ENCODE results near the gene COA5.

The COA5 gene

GRCh38 chr2:98571796-98572195, 36.5 kb downstream of the COA5 start:
- no peak for DNase-seq (ENCODE audit: low read depth)

DNA sequence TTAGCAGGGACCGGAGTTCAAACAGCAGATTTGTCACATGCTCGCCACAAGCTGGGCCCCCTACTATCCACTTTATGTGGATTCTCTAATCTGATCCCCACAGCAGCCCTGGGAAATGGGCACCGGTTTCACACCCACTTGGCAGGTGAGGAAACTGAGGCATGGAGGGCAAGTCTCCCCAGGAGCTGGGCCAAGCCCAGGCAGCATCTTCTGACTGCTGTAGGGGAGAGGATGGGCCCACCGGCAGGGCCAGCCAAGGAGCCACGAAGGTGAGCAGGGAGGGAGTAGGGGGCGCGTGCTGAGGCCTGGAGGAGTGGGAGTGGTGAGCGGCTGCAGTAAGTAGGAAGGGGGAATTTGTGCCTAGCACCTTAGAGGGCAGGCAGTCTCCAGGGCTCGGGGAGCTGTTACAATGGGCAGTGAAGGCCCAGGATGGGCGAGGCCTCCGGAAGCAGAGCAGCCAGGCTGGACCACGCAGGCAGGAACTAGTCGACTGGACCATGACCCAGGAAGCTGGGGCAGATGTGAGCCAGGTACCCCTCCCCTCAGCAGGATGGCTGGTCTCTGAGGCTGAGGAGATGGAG, 37.1 kb downstream of the COA5 start:
- no peak for DNase-seq (ENCODE audit: low read depth)

- DNase-seq (ENCODE audit: low read depth), result no peak
Measured at GRCh38 chr2:98570356-98570755, 38.0 kb downstream of the COA5 start.

DNA sequence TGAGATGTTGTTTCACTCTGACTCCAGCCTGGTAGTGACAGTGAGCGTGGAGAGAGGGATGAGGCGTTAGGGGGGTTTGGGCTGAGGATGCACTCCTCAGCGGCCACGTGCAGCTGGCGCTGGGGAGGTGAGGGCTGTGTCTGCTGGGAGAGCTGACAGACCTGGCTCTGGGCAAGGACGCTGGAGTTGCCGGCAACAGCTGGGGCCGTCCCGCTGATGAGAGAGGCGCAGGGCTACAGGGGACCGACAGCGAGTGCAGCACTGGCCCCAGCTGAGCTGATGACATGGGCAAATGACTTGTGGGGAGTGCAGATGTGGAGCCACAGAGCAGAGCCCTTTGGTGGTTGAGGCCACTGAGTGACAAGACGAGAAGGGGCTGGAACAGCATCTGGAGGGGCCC, 38.4 kb downstream of the COA5 start:
- no peak for DNase-seq (ENCODE audit: low read depth)

DNA sequence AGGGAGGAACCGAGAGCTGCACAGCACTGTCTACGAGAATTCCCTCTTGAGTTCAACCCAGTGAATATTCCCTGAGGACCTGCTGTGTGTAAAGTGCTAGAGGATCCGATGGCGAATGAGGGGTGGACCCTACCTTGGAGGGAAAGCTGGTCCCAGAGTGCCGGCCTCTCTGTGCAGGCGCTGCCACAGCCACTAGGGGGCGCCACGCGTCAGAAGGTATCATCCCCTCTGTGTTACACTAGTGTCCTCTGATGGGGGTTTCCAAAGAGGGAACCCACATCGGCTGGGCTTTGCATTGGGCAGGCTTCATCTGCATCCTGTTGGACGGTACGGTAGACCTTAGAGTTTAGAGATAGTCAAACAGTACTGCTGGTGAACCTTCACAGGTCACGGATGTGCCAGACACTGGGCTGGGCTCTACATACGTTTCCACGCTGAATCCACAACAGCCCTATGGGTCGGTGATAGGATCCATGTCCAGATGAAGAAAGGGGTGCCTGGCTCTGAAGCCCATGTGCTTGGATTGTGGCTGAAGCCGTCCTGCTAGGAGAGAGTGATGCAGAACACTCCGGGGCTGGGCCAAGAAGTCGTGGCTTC, 39.0 kb downstream of the COA5 start:
- DNase-seq (ENCODE audit: low read depth), result no peak

DNA sequence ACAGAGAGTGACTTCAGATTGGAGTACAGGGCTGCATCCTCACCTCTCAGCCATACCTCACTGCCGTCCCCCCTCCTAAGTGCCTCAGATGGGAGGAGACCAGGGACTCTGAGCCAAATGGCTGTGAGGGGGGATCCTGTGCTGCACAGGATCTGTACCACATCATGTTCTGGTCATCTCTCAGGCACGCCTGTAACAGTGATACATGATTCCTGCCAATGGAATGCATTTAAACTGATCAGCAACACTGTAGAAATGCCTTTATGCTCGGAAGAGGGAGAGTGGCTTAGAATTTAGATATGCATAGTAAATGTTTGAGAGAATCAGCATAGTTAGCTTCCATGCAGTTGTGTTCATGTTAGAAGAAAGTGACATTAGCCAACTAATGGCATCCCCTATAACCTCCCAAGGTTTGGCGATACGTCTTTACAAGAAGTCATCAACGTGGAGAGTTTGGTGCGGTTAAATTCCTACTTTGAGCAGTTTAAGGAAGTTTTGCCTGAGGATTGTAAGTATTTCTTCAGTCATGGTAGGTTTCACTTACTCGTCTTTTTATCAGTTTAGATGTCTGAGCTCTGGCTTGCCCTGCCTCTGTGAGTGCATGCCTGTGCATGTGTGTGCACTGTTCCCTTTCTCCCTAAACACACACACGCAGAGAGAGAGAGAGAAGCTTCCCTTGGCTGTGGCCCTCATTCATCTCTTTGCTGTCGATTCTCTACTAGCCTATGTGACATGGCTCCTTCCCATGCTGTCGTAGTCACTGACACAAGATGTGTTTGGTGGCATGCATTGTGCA, 40.0 kb downstream of the COA5 start:
- no peak for DNase-seq (ENCODE audit: low read depth)

DNA sequence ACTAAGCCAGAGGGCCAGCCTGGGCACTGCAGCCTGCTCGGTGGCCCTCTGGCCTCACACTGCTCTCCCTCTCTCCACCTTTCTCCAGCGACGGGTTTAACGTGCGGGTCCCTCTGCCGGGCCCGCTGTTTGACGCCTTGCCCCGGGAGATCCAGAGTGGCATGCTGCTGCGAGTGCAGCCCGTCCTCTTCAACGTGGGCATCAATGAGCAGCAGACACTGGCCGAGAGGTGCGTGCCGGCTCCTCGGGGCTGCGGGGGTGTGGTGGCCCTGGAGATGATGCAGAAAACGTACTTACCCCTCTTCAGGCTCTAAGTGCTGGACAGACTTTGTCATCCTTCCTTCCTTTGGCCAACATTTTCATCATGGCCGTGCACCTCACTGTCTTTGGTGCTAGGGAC, 42.4 kb downstream of the COA5 start:
- no peak for DNase-seq (ENCODE audit: low read depth)

DNA sequence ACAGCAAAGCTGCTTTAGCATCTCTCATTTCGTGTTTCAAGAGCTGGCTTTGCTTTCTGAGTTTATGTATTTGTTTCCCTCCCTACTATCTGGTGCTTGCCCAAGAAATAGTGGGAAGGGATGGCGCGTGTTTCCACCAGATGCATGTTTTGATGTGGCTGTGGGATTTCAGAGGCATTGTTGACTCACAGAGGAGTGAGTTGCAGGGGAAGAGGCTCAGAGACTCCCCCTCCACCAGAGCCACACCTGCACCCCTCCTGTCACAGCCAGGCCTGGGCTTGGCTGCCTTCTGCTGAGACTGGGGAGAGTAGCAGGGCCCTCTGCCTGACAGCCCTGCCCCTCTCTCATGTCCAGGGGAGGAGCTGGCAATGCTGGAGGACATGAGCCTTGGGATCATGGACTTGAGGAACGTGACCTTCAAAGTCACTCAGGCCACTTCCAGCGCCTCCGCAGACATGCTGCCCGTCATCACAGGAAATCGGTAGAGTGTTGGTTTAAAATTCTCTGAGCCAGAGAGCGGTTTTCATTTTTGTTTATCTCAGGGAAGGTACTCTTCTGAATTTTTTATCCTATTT, 42.9 kb downstream of the COA5 start:
- DNase-seq (ENCODE audit: low read depth), result no peak

DNA sequence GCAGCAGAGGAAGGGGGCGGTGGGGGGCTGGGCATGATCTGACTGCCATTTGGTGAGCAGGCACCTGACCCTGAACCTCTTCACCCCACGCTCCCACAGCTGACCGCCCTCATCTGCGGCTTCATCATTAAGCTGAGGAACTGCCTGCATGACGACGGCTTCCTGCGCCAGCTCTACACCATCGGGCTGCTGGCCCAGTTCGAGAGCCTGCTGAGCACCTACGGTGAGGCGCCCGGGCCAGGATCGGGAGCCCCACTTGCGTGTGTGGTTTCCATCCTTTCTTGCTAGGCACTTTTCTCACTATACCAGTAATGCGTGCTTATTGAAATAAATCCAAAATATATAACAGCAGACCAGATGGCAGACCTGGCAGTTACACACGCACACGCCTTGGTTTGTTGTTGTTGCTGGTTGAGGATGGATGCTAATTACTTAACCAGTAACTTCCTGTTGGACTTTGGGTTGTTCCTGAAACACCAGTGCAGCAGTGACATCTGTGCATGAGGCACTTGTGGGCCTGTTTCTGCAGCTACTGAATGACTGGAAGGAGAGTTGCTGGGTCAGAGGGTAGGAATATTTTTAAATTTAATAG, 43.7 kb downstream of the COA5 start:
- DNase-seq (ENCODE audit: low read depth), result no peak

DNA sequence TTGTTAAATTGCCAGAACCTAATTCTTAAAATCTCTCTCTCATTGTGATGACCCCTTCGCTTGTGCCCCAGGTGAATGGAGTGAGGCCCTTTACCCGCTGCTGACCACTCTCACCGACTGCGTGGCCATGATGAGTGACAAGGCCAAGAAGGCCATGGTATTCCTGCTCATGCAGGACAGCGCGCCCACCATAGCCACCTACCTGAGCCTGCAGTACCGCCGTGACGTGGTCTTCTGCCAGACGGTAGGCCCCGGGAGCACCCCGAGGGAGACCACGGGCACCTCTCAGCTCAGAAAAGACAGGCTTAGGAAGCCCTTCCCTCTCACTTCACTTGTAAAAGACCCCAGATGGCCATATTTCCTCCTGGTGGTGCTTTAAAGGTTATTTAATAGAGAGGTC, 44.9 kb downstream of the COA5 start:
- DNase-seq (ENCODE audit: low read depth), result no peak

DNA sequence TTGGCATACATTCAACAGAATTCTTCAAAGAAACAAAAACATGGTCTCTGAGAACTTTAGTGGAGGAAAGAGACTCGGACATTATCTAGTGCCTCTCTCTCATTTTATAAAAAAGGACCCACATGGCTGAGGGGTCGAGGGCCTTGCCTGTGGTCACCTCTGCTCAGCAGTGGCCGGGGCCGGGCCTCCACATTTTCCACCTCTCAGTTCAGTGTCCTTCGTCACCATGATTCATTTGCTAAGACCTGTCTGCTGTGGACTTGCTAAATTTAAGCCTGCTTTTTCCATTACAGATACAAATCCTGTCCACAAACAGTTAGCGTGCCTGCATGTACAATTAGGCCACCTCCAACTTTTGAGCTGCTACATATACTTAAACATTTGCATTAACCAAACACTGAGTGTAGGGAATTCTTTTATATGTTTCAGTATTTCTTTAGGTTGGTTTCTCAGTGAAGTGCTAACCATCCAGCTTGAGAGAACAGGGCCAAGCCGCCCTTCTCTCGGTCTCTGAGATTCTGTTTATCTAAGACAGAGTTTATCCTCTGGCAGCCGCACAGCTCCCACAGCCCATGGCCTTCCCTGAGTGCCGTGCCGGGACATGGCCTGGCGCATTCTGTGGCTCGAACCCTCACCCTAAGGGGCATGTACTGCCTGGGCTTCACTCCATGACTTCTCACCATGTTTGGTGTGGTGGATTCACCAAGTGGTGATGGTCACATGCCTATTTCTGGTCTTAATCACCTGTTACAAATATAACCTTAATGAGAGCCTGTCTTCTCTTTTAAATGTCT, 46.2 kb downstream of the COA5 start:
- no peak for DNase-seq (ENCODE audit: low read depth)

- DNase-seq (ENCODE audit: low read depth), result no peak
Measured at GRCh38 chr2:98561018-98561417, 47.3 kb downstream of the COA5 start.

DNA sequence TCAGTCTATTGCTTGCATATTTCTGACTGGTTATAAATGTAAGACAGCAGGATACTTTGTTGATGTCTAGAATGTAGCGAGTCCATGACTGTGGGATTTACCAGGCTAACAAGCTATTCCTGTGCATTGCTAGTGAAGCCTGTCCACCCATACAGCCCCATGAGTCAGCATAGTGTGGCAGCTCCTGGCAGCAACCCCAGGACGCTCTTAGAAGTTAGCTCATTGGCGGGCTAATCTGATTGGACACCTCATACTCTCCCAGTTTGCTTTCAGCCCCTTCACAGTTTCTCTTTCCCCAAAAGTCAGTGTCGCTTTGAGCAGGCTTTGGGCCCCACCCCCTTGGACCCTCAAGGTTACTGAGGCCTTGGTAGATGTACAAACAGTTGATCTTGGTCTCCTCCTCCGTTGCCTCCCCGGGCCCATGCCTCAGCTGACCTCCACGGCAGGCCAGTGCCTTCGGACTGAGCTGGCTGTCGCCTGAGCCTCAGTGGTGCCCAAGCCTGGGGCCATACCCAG, 48.0 kb downstream of the COA5 start:
- peak; percentile 84 for DNase-seq (ENCODE audit: low read depth)

- DNase-seq (ENCODE audit: low read depth), result no peak
Measured at GRCh38 chr2:98559581-98559980, 48.7 kb downstream of the COA5 start.

- peak; percentile 12 for DNase-seq (ENCODE audit: low read depth)
Measured at GRCh38 chr2:98558852-98559530, 49.3 kb downstream of the COA5 start.

DNA sequence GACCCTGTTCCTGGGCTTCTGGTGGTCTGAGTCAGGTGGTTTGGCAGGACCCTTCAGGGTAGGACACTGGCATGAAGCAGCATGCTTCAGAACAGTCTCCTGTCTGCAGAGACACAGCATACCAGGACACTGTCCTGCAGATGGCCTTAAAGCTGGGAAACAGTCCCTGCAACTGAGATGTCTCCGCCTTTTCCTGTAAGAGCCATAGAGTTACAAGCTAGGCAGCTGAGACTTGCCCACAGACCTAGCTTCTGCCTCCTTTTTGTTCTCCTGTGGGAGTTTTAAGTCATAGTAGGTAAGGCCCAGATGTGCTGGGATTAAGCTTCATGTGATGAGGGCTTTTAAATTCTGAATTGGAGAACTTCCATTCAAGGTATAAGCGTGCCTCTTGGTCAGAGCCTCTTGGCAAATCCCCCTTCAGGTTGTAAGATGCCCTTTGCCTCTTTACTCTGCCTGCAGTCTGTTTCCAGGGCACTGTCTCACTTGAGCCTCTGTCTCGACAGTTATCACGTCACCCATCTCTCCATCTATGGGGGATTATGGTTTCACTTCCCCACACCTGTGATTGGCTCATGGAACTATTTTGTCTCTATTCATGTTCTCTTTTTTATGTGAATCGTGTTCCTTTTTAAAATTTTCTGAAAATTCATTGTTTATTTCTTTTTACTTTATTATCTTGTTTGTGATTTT, 51.8 kb downstream of the COA5 start:
- no peak for DNase-seq (ENCODE audit: low read depth)

GRCh38 chr2:98555696-98556095, 52.6 kb downstream of the COA5 start:
- DNase-seq (ENCODE audit: low read depth), result no peak

GRCh38 chr2:98554116-98554861, 54.0 kb downstream of the COA5 start:
- DNase-seq (ENCODE audit: low read depth), result no peak

- DNase-seq (ENCODE audit: low read depth), result no peak
Measured at GRCh38 chr2:98552499-98553179, 55.7 kb downstream of the COA5 start.
